NCI-H2196 treated with DMSO at 0.1 percent for 48 hours (cell line): ENCODE measurements around the gene CNIH3.

ENCODE experiments used
- DNase-seq: peaks from one replicate; lab custom pipeline; 2025; ENCODE audit not compliant: unreplicated experiment; lab: John Stamatoyannopoulos, UW

The CNIH3 gene

DNA sequence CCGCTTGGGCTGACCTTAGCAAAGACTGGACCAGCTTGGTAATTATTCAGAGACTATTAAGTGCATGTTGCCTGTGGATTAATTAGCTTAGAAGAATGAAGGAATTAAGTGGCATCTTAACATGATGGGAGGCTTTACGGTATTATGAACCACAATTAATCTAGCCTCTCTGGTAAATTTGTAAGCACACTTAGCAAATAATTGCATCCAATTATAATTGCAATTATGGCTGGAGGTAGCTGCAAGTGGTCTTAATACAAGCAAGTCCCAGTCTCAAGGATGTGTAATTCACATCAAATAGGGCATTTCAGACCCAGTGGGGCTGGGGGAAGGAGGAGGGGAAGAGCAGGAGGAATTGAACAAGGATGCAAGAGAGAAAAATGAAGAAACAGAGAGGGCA lies 151.6 kb downstream of the CNIH3 start:
- no peak for DNase-seq

DNA sequence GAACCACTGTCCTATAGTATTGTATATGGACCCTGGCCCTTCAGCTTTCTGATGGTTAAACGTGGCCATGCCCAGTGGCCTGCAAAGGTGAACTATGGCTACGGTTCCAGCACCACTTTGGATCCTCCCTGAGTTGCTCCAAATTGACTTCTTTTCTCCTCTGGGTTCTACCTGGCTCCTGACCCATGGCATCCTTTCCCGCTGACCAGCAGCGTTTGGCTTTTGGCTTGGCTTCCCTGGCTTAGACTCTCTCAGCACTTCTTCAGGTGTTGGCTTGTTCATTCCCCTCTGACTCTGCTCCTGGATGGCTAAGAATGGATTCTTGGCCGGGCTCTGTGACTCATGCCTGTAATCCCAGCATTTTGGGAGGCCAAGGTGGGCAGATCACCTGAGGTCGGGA lies 152.9 kb downstream of the CNIH3 start:
- no peak for DNase-seq

DNA sequence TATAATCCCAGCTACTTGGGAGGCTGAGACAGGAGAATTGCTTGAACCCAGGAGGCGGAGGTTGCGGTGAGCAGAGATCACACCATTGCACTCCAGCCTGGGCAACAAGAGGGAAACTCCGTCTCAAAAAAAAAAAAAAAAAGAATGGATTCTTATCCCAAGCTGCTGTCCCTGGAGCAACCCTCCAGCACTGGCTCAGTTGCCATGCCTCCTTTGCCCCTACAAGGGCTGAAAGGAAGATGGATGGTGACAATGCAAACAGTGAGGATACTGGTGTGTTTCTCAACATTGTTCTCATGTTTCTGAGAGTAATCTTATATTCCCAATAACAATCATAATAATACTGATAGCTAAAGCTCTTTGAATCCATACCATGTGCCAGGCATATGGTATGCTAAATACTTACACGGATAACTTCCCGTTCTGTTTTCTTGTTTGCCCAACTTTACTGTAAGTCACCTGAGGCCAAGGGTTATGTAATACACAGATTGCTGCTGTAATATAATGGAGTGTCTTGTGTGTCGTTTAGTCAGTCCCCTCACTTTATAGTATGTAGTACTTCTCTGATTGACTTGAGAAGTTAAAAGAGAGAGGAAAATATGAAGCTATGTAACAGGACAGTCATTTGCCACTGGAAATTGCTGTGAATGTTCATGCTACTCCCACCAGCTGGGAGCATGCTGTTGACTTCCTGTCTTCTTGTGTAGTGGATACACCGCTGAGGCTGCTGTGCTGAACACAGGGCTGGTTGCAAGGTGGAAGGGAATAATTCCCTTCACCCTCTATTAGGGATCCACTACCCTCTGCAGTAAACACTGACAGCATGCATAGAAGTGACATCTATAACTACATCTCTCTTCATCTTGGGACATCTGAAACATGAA lies 153.6 kb downstream of the CNIH3 start:
- no peak for DNase-seq

GRCh38 chr1:224770336-224770693 lies 154.2 kb downstream of the CNIH3 start:
- no peak for DNase-seq

GRCh38 chr1:224773646-224774045 lies 157.5 kb downstream of the CNIH3 start:
- DNase-seq = no peak

GRCh38 chr1:224774378-224774777 lies 158.3 kb downstream of the CNIH3 start:
- DNase-seq = no peak

DNA sequence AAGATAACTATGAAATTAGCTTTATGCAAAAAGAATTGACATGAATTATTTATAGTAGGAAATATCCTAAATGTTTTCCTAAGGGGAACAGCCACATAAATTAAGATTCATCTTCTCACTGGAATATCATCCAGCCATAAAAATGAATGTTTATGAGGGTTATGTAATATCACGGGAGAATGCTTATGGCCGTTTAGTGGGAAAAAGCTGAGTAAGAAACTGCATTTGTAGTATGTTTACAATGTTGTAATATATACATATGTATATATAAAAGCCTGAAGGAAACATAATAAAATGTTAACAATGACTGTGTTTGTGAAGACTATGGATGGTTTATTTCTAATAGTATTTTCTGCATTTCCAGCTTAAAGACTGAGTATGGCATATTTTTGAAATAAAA lies 161.1 kb downstream of the CNIH3 start:
- DNase-seq = no peak

DNA sequence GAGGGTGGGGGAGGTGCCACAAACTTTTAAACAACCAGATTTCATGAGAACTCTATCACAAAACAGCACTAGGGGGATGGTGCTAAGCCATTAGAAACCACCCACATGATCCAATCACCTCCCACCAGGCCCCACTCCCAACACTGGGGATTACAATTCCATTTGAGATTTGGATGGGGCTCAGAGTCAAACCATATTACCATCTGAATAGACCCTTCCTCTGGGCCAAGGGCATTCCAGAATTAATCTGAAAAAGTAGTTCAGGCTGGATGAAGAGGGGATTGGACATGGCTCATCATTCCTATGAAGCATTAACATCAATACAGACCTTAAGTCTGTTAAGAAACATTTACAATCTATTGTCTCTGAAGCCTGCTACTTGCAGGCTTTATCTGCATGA lies 163.4 kb downstream of the CNIH3 start:
- no peak for DNase-seq

GRCh38 chr1:224780736-224781135 lies 164.6 kb downstream of the CNIH3 start:
- no peak for DNase-seq

DNA sequence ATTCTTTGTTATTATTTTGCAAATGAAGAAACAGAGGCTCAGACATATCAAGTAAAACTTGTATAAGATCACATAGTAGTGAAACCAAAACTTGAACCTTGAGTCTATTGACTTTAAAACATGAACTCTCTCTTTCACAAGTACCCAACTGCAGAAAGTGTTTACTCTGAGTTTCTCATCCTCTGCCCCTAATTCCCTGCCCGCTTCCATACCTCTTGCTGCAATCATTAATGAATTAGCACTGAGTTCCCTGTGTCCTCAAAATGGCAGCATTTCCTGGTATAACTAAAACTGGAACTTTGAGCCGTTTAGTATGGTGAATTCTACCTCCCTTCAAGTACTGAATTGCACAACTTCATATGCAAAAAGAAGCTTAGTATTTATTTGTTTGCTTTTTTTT lies 165.7 kb downstream of the CNIH3 start:
- DNase-seq = no peak

DNA sequence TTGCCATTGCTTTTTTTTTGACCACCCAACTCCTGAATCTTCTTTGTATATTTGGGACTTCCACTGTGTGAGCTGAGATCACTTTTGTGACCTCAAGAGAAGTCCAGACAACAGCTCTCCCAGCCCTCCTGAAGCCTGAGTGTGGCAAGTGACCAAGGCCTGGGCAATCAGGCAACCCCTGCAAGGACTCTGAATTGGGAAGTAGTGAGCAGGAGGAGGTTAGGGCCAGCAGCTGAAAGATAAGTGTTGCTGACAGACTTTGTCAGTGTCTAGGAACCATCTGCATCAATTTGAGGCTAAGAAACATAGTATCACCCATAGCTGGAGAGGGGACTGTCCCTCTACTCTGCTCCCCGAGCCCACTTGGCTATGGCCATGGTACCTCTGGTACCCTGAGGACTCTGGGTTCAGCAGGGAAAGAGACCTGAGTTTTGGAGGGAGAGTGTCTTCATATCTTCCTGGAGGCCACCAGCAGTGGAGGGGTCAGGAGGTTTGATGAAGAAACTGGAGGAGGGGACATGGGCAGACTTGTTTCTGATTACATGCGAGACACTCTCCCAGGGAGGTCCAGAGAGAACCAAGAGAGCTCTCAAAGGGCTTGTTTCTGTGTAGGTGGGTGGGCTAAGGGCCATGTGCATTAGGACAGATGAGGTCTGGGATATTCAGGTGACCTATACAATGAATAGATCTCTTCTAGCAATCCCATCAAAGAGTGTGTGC lies 166.3 kb downstream of the CNIH3 start:
- DNase-seq = no peak

DNA sequence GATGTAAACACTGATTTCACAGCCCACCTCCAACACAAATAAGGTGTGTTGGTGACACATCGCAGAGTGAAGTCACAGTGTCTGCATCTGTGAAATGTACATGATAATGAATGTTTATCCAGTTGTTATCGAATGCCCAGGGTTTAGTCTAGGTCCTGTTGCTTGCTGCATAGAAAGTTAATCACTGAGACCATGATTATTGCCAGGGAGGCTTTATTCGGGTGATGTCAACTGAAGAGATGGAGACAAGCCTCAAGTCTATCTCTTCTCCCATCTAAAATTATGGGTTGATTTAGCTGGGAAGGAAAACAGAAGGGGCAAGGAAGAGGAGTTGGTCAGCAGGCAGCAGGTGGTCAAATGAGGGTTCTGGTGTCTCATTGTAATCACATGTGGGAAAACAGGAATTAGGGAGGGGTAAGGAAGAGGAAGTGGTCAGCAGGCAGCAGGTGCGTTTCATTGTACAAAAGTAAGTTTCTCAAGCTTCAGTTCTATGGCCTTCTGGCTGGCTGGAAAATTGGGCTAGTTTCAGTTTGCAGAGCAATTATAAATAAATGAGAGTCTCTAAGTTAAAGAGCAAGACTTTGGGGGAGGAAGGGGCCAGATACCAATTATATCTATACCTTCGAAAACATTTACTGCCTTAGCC lies 167.0 kb downstream of the CNIH3 start:
- DNase-seq = peak; percentile 64

GRCh38 chr1:224784265-224785039 lies 168.3 kb downstream of the CNIH3 start:
- no peak for DNase-seq

GRCh38 chr1:224785040-224785328 lies 168.9 kb downstream of the CNIH3 start:
- no peak for DNase-seq

DNA sequence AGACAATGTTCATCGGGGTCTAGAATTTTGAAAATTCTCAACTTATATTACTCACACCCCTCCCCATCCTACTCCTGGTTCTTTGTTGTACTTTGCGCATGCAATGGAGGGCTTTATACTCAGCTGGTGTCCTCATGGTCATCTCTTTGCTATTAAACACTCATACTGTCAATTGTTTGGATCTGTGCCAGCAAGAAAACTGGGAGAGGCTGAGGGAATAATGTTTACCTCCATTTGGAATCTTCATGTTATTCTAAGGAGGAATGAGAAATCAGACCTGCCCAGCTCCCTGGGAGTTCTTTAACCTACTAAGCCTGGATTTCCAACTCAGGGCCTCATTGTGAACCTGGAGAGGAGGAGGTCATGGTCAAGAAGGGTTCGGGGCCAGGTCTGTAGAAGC lies 169.5 kb downstream of the CNIH3 start:
- DNase-seq = no peak

- no peak for DNase-seq
Observed at GRCh38 chr1:224786533-224787250, 170.6 kb downstream of the CNIH3 start.

- DNase-seq = no peak
Observed at GRCh38 chr1:224789311-224789710, 173.2 kb downstream of the CNIH3 start.
